Measurements from ENCODE around the gene CMPK1.
"Not testable (repeated sequence)": the region's sequence is repeated elsewhere in the genome, so short reads cannot be mapped to it uniquely, and the experiment has no call there.

CMPK1 gene

GRCh38 chr1:47333578-47333921 lies at the start of gene CMPK1:
Gene CMPK1, plus strand, starts transcription at chr1:47333790. Its CDS starts 156 bp downstream, at chr1:47333946.
- DNase-seq (ENCODE audit: low spot score) = peak; percentile 93

DNA sequence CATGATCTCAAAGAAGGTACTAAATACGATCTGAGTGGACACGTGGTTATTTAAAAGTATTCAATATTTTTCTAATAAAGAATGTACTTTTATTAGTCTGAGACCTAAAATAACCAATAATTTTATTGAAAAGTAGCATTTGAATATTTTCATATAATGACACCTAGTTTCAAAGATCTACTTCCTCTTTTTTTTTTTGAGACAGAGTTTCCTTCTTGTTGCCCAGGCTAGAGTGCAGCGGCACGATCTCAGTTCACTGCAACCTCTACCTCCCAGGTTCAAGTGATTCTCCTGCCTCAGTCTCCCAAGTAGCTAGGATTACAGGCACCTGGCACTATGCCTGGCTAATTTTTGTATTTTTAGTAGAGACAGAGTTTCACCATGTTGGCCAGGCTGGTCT lies 45.5 kb upstream of the CMPK1 start:
- not testable (repeated sequence) for DNase-seq (ENCODE audit: low spot score)

DNA sequence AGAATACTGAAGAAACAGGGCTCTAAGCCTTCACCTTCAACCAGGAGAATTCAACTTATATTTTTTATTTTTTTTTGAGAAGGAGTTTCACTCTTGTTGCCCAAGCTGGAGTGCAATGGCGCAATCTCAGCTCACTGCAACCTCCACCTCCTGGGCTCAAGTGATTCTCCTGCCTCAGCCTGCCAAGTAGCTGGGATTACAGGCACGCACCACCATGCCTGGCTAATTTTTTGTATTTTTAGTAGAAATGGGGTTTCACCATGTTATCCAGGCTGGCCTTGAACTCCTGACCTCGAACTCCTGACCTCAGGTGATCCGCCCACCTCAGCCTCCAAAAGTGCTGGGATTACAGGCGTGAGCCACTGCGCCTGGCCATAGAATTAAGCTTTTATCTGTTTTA lies 38.7 kb upstream of the CMPK1 start:
- not testable (repeated sequence) for DNase-seq (ENCODE audit: low spot score)

DNA sequence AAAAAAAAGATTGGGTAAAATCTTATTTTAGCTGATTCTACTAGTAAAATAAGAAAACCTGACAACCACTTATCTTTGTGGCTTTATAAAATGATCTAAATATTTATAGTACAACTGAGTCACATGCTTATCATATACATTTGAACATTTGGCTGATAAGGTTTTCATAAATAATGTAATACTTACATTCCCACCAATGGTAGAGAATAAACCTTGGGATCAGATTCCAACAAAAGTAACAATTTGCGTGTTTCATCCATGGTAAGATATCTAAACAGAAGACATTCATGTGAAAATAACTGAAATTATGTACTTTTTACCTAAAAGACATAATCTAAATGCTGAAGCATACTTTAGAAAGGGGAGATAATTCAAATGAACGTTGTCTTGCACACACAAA lies 38.0 kb upstream of the CMPK1 start:
- no peak for DNase-seq (ENCODE audit: low spot score)

DNA sequence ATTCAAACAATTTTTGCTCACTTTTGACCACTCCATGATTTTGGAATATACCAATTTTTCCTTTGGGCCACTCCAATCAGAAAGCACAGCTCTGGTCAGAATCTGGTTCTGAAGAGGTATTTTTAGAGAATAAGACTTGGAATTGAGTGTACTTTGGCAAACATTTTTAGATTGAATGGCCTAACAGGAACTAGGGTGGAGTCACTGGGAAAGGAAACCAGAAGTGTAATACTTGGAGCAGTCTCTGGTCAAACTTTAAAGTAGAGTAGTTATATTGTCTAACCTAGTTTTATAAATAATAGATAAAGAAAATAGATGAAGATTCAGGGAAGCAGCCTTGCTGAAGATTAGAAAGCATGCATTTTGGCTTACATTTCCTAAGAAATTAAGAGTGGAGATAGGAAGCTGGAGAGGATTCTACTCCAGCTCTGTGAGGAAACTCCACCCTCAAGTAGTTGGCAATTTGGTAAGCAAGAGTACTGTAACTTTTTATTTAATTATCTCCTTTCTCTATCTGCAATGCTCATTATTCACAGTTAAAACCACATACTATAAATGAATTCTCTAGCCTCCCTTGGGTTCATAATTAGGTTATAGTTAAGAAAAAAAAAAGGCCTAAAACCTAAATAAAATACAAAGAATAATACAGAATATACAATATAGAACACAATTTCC lies 35.4 kb upstream of the CMPK1 start:
- no peak for DNase-seq (ENCODE audit: low spot score)

DNA sequence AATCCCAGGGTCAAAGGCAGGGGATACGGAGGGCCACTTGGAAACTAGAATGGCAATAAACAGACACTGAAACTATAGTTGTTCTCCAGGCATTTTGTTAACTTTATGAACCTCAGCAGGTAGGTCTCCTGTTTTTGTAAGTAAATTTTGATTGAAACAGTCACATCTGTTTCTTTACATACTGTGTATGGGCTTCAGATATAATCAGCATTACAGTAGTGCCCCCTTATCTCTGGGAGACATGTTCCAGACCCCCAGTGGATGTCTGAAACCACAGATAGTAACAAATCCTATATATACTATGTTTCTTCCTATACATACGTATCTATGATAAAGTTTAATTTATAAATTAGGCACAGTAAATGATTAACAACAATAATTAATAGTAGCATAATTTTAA lies 31.1 kb upstream of the CMPK1 start:
- DNase-seq (ENCODE audit: low spot score) = no peak

GRCh38 chr1:47309427-47309826 lies 24.2 kb upstream of the CMPK1 start:
- DNase-seq (ENCODE audit: low spot score) = no peak

DNA sequence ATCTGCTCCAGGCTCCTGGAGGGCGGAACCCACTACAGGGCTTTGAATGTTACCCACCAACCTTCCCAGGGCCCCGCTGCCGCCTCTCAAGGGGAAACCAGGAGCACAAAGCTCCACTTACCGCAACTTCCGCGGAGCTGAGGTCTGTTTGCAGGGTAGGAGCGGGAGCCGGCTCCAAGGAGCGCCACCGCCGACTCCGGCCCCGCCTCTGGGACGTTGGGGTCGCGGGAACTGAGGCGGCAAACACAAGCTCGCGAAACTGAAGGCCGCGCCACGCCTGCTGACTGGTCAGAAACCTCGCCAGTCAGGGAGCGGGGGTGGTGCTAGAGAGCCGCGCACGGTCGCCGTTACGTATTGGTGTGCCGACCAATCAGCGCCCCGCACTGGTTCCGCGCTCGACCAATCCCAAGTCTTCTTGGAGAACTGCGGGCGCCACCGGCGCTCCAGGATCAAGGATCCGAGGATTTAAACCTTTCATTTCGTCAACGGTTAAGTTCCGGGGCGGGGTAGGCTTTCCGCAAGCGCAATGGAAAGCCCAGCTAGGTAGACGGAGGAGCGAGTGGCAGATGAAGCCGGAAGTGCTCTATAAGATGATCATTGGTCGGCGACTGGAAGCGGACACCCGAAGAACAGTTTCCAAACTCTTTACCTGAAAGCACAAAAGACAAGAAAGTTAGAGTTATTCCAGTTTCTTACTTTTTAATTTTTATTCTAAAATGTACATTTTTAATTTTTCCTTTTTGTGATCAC lies 19.5 kb upstream of the CMPK1 start, which contains the start of gene STIL:
STIL (minus strand) TSS at position 233 of the 750 bp plus-strand sequence. CDS start 3,828 bp downstream, outside the sequence.
- peak; percentile 100 for DNase-seq (ENCODE audit: low spot score)

DNA sequence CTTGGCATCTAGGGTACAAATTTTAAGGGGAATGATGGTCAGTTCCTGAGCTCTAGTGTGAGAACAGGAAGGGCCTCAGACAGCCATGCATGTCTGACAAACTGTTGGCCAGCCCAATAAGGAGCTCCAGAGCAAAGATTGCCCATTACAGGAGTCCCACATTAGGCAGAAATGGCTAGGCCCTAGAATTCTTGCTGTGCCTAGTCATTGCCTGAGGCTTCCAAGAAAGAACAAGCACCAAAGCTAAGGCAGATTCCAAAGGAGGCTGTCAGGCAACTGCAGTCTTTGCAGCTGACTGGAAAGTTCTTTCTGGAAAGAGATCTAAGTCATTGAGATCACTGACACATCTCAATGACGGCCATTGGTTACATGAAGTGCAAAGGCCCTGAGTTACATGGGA lies 15.7 kb upstream of the CMPK1 start:
- peak; percentile 84 for DNase-seq (ENCODE audit: low spot score)

DNA sequence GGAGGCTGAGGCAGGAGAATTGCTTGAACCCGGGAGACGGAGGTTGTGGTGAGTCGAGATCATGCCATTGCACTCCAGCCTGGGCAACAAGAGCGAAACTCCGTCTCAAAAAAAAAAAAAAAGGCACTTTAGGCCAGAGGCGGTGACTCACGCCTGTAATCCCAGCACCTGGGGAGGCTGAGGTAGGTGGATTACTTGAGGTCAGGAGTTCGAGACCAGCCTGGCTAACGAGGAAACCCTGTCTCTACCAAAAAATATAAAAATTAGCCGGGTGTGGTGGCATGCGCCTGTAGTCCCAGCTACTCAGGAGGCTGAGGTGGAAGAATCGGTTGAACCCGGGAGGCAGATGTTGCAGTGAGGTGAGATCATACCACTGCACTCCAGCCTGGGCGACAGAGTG lies 13.6 kb upstream of the CMPK1 start:
- DNase-seq (ENCODE audit: low spot score) = not testable (repeated sequence)

GRCh38 chr1:47323599-47324031 lies 10.0 kb upstream of the CMPK1 start:
- DNase-seq (ENCODE audit: low spot score) = peak; percentile 74

- DNase-seq (ENCODE audit: low spot score) = peak; percentile 28
Observed at GRCh38 chr1:47324682-47325081, 8.9 kb upstream of the CMPK1 start.

GRCh38 chr1:47325528-47325927 lies 8.1 kb upstream of the CMPK1 start:
- peak; percentile 90 for DNase-seq (ENCODE audit: low spot score)

- DNase-seq (ENCODE audit: low spot score) = no peak
Observed at GRCh38 chr1:47326271-47326670, 7.3 kb upstream of the CMPK1 start.

GRCh38 chr1:47328992-47329391 lies 4.6 kb upstream of the CMPK1 start:
- no peak for DNase-seq (ENCODE audit: low spot score)

GRCh38 chr1:47330212-47330611 lies 3.4 kb upstream of the CMPK1 start:
- no peak for DNase-seq (ENCODE audit: low spot score)

- no peak for DNase-seq (ENCODE audit: low spot score)
Observed at GRCh38 chr1:47331875-47332274, 1.7 kb upstream of the CMPK1 start.

- DNase-seq (ENCODE audit: low spot score) = no peak
Observed at GRCh38 chr1:47332779-47333577, 612 bp upstream of the CMPK1 start.

GRCh38 chr1:47333922-47334764 lies 553 bp downstream of the CMPK1 start:
- peak; percentile 83 for DNase-seq (ENCODE audit: low spot score)

DNA sequence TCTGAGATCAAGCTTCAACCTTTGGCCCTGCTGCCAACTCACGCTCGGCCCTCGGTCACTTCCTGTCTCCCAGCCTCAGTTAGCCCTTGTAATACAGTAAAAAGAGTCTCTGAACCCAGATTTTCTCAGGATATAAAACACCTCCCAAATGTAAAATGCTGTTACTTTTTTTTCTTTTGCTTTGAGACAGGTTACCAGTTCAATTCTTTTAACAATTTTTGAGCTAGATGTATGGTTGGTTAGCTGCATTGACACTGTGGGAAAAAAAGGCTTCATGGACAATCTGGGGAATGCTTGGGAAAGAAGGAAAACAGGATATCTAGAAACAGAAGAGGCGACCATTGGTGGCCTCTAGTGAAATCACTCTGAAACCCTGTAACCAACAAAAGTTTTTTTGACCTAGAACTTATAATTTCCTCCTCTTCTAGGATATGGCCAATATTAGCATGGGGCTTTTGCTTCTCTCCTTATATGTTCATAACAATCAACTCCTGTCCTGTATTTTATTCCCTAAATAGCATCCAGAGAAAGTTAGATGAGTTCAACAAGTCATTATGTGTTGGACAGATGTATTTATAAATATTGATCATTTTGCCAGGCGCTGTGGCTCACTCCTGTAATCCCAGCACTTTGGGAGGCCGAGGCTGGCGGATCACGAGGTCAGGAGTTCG lies 1.3 kb downstream of the CMPK1 start:
- DNase-seq (ENCODE audit: low spot score) = no peak

DNA sequence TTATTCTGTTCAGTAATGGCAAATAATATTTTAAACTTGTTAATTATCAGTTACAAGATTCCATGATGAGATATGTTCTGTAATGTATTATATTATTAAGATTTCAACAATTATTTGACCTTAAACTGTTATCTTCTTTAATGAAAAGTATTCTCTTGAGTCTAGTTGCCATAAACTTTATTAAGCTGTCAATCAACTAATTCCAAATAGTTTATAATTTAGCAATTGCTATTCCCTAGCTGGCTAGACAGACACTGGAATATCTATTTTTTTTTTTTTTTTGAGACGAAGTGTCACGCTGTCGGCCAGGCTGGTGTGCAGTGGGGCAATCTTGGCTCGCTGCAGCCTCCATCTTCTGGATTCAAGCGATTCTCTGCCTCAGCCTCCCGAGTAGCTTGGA lies 3.8 kb downstream of the CMPK1 start:
- DNase-seq (ENCODE audit: low spot score) = no peak
